ENCODE measurements around the gene NLRP6.
"Not testable (repeated sequence)": the region's sequence is repeated elsewhere in the genome, so short reads cannot be mapped to it uniquely, and the experiment has no call there.

Gene NLRP6

DNA sequence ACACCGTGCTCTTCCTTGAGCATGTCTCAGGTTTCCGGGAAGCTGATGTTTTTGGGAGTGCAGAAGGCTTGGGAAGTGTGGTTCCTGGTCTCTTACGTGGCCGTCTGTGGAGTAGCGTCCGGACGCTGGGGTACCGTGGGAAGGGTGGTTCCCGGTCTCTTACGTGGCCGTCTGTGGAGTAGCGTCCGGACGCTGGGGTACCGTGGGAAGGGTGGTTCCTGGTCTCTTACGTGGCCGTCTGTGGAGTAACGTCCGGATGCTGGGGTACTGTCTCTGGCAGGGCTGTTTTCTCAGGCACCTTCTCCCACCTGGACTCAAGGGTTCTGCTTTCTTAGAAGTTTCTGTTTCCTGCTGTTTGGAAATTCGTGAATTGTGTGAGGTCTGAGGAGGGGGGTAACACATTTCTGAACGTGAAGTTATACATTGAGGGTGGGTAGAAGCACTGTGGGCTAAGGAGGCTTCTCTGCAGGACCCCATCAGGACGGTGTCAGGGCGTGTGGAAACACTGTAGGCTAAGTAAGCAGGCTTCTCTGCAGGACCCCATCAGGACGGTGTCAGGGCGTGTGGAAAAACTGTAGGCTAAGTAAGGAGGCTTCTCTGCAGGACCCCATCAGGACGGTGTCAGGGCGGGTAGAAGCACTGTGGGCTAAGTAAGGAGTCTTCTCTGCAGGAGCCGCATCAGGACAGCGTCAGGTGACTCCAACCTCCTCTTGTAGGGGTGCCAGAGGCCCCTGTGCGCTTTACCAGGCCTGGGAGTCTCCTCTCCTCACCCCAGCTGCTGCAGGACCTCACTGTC is 47.8 kb downstream of the NLRP6 start:
- DNase-seq (ENCODE audit: low read depth) = no peak

DNA sequence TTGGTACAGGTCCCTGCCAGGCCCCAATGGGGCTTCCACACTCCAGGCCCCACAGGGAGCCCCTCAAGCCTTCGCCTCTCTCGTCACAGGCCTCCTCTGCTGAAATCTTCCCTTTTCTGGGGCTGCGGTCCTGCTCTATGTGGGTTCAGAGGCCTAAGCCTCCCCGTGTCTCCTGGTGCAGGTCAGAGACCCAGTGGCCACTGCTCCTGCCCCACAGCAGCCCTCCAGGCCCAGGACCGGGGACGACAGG is 48.3 kb downstream of the NLRP6 start:
- DNase-seq (ENCODE audit: low read depth) = no peak

GRCh38 chr11:326842-327580 is 48.8 kb downstream of the NLRP6 start:
- no peak for DNase-seq (ENCODE audit: low read depth)

GRCh38 chr11:327581-327923 is 49.3 kb downstream of the NLRP6 start:
- DNase-seq (ENCODE audit: low read depth) = no peak

DNA sequence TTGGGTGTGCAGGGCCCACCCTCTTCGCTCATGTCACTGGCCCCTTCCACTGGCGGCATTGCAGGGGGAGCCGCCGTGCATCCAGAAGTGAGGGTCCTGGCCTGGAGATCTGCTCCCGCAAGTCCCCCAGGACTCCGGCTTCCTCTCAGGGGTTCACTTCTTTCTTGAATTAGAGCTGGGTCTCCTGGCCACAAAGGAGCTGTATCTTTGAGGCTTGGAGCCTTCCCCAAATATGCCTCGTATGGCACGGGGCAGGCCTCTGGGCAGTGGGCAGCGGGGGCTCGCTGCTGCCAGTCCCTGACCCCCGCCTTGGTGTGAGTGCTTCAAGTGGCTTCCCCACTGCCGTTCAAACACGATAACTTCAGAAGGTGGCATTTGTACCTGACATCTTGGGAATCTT is 49.8 kb downstream of the NLRP6 start:
- no peak for DNase-seq (ENCODE audit: low read depth)

GRCh38 chr11:328516-329100 is 50.4 kb downstream of the NLRP6 start:
- not testable (repeated sequence) for DNase-seq (ENCODE audit: low read depth)

DNA sequence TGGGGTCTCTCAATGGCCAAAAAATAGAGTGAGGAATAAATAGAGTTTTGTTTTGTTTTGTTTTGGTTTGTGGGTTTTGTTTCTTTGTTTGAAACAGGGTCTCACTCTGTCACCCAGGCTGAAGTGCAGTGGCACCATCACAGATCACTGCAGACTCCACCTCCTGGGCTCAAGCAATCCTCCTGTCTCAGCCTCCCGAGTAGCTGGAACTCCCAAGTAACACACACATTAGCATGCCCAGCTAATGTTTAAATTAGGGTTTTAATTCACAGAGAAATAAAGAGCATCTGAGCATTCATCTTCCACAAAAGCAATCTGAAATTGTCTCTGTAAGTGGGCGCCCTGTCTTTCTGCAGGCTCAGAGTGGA is 51.7 kb downstream of the NLRP6 start:
- DNase-seq (ENCODE audit: low read depth) = no peak

DNA sequence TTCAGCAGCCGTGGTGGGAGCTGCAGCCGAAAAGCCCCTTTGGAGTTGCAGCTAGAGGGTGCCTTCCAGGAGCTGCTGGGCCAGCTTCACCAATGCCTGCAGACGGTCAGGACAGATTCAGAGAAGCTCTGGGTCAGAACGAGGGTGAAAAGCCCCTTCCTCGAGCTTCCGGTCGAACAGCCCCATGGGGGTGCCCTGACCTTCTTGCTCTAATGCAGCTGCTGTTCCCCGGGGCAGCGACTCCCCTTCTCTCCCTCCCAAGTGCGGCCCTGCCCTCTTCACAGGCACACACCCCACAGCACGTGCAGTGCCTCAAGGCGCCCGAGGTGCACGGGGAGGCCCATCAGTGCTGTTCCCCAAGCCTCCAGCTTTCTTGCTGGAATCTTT is 52.1 kb downstream of the NLRP6 start:
- DNase-seq (ENCODE audit: low read depth) = no peak

DNA sequence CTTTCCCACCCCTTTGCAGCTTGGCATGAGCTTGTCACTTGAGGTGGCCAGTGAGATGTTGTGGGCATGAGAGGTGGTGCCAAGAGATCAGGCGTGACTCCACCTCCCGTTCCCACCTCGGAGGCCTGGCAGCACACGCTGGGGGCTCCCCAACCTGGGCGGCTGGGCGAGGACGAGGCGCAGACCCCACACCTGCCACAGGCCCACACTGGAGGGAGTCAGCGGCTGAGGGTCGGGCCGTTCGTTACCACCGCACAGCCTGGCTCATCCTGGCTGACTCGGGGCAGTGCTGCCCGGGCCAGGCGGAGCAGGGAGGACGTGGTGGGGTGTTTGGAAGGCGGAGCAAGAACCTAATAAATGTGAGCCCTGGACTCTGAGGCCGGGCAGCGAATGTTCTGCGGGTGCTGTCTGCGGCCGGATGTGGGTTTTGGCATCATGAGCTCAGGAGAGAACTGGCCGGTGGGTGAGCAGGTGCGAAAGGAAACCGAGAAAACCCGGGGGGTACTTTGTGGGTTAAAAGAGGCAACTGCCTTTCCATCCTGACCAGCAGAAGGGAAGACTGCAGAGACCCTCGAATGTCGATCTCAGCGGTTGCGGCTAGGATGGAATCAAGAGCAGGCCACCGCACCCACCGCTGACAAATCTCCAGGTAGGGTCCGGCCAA is 52.6 kb downstream of the NLRP6 start:
- no peak for DNase-seq (ENCODE audit: low read depth)

DNA sequence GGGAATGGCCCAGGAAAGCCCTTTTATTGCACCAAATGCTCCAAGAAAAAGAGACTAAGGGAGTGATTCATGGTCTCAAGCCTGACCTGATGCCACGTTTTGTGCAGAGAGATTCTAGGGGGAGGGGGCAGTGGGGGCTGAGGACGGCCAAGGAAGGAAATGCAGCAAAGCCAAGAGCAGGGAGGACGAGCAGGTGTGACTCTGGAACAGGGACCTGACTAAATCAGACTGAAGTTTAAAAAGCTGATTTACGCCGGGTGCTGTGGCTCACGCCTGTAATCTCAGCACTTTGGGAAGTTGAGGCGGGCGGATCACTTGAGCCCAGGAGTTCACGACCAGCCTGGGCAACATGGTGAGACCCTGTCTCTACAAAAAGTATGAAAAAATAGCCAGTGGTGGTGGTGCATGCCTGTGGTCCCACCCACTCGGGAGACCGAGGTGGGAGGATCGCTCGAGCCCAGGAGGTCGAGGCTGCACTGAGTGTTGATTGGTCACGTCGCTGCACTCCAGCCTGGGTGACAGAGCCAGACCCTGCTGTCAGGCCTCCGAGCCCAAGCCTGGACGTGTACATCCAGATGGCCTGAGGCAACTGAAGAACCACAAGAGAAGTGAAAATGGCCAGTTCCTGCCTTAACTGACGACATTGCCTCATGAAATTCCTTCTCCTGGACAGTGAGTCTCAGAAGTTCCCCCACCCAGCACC is 53.3 kb downstream of the NLRP6 start:
- DNase-seq (ENCODE audit: low read depth) = no peak

- no peak for DNase-seq (ENCODE audit: low read depth)
Observed at GRCh38 chr11:332651-333480, 54.7 kb downstream of the NLRP6 start.

DNA sequence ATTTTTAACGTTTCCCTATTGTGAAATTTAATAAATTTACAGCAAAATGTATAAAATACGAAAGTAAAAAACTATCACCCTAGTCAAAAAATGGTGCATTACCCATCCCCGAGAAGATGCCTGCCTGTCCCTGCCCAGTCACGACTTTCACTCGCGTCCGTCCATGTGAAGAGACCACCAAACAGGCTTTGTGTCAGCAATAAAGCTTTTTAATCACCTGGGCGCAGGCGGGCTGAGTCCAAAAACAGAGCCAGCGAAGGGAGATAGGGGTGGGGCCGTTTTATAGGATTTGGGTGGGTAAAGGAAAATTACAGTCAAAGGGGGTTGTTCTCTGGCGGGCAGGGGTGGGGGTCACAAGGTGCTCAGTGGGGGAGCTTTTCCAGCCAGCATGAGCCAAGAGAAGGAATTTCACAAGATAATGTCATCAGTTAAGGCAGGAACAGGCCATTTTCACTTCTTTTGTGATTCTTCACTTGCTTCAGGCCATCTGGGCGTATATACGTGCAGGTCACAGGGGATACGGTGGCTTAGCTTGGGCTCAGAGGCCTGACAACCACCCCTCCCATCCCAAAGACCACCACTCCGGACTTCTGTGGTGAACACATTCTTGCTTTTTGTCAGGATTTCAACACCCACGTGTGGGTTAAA is 55.5 kb downstream of the NLRP6 start:
- not testable (repeated sequence) for DNase-seq (ENCODE audit: low read depth)

DNA sequence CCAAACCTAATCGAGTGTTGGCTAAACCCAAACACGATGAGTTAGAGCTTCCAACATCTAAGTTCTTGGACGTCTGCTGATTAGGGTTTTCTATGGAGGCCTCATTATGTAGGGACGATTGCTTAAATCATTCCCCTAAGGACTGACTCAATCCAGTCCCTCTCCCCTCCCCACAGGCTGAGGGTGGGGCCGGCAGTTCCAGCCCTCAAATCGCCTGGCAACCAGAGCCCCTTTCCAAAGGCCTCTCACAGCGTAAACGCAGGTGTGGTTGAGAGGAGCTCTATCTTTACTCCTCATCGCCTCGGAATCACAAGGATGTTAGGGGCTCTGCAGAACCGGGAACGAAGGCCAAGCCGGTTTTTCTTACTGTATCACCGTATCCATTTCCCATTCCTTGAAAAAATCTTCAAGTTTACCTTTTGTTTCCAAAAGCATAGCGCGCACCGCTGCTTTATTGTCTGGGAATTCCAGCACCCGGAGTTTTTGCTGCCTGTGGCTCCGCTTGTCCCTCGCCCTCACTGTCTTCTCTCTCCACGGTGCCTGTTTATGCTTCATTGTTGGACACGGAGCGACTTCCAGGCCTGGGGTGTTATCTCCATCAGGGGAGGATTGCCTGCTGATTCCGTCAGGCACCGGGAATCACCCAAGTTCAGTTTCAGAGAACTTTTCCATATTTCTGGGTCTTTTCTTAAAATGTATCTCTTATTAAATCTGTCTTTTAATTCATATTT is 56.2 kb downstream of the NLRP6 start:
- no peak for DNase-seq (ENCODE audit: low read depth)
